ENCODE measurements around the gene B4GALT1.
A peak's percentile ranks its signal among the peaks of the same experiment; 100 is the strongest.

The B4GALT1 gene

GRCh38 chr9:33185406-33185805, 18.3 kb upstream of the B4GALT1 start:
- in situ Hi-C loops (cut with HindIII; ENCODE audit: low sequenced_read_pairs): no loop called here
- DNase-seq (ENCODE audit: low read depth, low spot score): no peak
- H3K4me3 ChIP-seq (ENCODE audit: low read depth, low read length): no peak overlapping the region
- TF ChIP-seq CTCF (IDR thresholded peaks at IDR 0.05; ENCODE audit: low read depth, low read length): no peak

- DNase-seq (ENCODE audit: low read depth, low spot score): no peak
- in situ Hi-C loops (cut with HindIII; ENCODE audit: low sequenced_read_pairs): no loop called here
- H3K4me3 ChIP-seq (ENCODE audit: low read depth, low read length): no peak overlapping the region
- no peak for TF ChIP-seq CTCF (IDR thresholded peaks at IDR 0.05; ENCODE audit: low read depth, low read length)
Measured at GRCh38 chr9:33184963-33185362, 17.8 kb upstream of the B4GALT1 start.

GRCh38 chr9:33182519-33182918, 15.4 kb upstream of the B4GALT1 start:
- no peak for DNase-seq (ENCODE audit: low read depth, low spot score)
- in situ Hi-C loops (cut with HindIII; ENCODE audit: low sequenced_read_pairs): no loop called here
- no peak overlapping the region for H3K4me3 ChIP-seq (ENCODE audit: low read depth, low read length)
- no peak for TF ChIP-seq CTCF (IDR thresholded peaks at IDR 0.05; ENCODE audit: low read depth, low read length)

GRCh38 chr9:33180526-33181184, 13.5 kb upstream of the B4GALT1 start:
- no peak for TF ChIP-seq CTCF (IDR thresholded peaks at IDR 0.05; ENCODE audit: low read depth, low read length)
- DNase-seq (ENCODE audit: low read depth, low spot score): peak; percentile 53
- in situ Hi-C loops (cut with HindIII; ENCODE audit: low sequenced_read_pairs): no loop called here

GRCh38 chr9:33178972-33179697, 12.0 kb upstream of the B4GALT1 start:
- H3K4me3 ChIP-seq (ENCODE audit: low read depth, low read length): no peak overlapping the region
- TF ChIP-seq CTCF (IDR thresholded peaks at IDR 0.05; ENCODE audit: low read depth, low read length): no peak
- no peak for DNase-seq (ENCODE audit: low read depth, low spot score)
- in situ Hi-C loops (cut with HindIII; ENCODE audit: low sequenced_read_pairs): no loop called here

More at GRCh38 chr9:33180526-33181184, 13.5 kb upstream of the B4GALT1 start:
- H3K4me3 ChIP-seq (ENCODE audit: low read depth, low read length): no peak overlapping the region

- no peak overlapping the region for H3K4me3 ChIP-seq (ENCODE audit: low read depth, low read length)
- no peak for DNase-seq (ENCODE audit: low read depth, low spot score)
- in situ Hi-C loops (cut with HindIII; ENCODE audit: low sequenced_read_pairs): no loop called here
- no peak for TF ChIP-seq CTCF (IDR thresholded peaks at IDR 0.05; ENCODE audit: low read depth, low read length)
Measured at GRCh38 chr9:33177639-33178038, 10.5 kb upstream of the B4GALT1 start.

Data from astrocyte of the spinal cord (primary cell).